Stimulated activated CD4-positive, alpha-beta T cell treated with anti-CD3 and anti-CD28 coated beads, Interleukin-12 subunit alpha, Interleukin-12 subunit beta, amount 100 ng/mL, for 24 hours (primary cell): ENCODE data around the gene NPPB.
"Not testable (repeated sequence)": the region's sequence is repeated elsewhere in the genome, so short reads cannot be mapped to it uniquely, and the experiment has no call there.

Experiments used
- DNase-seq, 2 experiments: peaks; one replicate each; pipeline ENCODE4 v3.0.0-alpha.2; 2020; ENCODE audit warnings: low read depth in 2 of 2

Gene NPPB

DNA sequence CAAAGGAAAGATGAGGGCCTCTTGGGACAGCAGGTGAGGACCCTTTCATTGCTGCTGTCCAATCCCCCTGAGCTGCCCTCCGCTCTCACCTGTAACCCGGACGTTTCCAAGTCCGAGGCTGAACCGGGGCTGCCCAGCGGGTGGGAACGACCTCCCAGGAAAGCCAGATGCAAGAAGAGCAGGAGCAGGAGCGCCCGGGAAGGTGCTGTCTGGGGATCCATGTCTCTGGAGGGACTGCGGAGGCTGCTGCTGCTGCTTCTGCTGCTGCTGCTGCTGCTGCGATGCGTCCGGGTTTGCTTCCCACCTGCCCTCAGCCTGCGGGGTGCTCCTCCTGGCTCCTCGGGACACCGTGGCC lies at the start of gene NPPB:
Gene NPPB, minus strand, starts transcription at position 333 of the 355 bp plus-strand sequence. Its CDS starts 112 bp downstream, at position 221.
- no peak for DNase-seq

- peak; percentile 61 to 62 for DNase-seq
Observed at GRCh38 chr1:11908095-11908675, 49.4 kb upstream of the NPPB start.

DNA sequence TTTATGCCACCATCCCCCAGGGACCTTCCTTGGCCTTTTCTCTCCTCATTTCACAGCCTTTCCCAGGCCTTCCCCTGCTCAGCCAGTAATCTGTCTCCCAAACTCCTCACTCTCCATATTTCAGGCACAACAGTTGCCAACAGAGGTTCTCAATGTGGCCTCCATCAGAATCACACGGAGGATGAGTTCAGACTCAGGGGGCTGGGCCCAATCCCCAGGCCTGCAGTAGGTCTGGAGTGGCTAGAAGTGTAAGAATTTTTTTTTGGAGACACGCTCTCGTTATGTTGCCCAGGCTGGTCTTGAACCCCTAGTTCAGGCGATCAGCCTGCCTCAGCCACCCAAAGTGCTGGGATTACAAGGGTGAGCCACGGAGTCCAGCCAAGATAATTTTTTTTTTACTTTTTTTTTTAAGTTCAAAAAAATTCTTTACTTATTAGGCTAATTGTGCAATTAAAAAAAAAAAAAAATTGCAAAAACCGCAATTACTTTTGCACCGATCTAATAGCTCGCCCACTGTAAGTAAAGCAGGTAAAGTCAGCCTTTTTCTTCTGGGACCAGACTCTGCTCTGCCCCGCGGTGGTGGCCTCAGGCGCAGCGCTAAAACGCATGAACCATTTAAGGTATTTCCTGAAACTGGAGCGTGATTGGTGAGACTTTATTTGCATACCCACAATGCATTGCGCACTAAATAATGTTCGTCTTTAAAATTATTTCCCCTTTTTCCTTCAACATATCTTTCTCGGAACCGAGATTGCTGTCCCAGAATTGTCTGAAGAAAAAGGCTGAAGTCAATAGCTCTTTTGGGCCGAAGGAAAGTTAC lies 48.7 kb upstream of the NPPB start:
- peak; percentile 69 to 76 for DNase-seq

DNA sequence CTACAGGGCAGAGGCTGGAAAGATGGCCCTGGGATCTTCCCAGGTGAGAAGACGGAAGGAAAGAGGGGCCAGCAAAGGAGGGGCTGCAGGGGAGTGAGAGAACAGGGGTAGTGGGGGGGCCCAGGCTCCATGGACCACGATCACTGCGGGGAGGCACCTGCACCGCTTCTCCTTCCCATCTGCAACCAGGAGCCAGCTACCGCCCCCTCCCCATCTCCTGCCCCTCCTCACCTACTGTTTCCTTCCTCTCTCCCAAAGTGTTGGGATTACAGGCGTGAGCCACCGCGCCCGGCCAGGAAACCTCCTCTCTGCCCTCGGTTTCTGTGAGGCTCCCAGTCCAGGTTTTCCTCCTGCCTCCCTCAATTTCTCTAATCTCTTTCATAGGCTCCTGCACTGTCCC lies 48.1 kb upstream of the NPPB start:
- DNase-seq, result no peak

GRCh38 chr1:11904978-11905377 lies 46.2 kb upstream of the NPPB start:
- no peak for DNase-seq

- DNase-seq, result not testable (repeated sequence)
Observed at GRCh38 chr1:11904156-11904555, 45.4 kb upstream of the NPPB start.

- no peak for DNase-seq
Observed at GRCh38 chr1:11903210-11903609, 44.5 kb upstream of the NPPB start.

DNA sequence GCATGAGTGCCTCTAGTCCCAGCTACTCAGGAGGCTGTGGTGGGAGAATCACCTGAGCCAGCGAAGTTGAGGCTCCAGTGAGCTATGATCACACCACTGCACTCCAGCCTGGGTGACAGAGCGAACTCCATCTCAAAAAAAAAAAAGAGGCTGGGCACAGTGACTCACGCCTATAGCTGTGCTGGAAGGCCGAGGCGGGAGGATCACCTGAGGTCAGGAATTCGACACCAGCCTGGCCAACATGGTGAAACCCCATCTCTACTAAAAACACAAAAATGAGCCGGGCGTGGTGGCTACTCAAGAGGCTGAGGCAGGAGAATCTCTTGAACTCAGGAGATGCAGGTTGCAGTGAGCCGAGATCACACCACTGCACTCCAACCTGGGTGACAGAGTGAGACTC lies 42.7 kb upstream of the NPPB start:
- not testable (repeated sequence) for DNase-seq

GRCh38 chr1:11898831-11899467 lies 40.2 kb upstream of the NPPB start:
- no peak for DNase-seq

- no peak for DNase-seq
Observed at GRCh38 chr1:11898086-11898785, 39.5 kb upstream of the NPPB start.

DNA sequence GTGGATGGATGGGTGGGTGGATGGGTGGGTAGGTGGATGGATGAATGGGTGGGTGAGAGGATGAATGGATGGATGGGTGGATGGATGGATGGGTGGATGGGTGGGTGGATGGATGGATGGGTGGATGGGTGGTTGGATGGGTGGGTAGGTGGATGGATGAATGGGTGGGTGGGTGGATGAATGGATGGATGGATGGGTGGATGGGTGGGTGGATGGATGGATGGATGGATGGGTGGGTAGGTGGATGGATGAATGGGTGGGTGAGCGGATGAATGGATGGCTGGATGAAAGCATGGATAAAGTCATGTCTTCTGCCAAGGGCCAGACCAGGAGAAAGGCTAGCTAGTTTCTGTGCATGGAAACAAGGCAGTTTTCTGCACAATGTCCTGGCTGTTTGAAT lies 35.8 kb upstream of the NPPB start:
- not testable (repeated sequence) for DNase-seq

DNA sequence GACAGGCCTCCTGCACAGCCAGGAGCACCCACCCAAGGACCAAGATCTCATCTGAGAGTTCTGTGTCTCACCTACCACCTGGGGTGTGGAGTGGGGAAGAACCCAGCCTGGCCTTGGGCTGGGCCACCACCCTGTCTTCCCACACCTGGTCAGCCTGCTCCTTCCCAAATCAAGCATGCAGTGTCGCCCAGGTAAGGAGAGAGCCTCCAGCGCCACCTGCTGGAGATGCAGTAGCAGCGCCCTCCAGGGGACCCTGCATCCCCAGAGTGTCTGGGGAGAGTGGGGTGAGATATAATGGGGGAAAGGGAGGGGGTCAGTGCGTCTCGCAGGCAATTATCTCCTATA lies 35.1 kb upstream of the NPPB start:
- peak; percentile 49 to 60 for DNase-seq

DNA sequence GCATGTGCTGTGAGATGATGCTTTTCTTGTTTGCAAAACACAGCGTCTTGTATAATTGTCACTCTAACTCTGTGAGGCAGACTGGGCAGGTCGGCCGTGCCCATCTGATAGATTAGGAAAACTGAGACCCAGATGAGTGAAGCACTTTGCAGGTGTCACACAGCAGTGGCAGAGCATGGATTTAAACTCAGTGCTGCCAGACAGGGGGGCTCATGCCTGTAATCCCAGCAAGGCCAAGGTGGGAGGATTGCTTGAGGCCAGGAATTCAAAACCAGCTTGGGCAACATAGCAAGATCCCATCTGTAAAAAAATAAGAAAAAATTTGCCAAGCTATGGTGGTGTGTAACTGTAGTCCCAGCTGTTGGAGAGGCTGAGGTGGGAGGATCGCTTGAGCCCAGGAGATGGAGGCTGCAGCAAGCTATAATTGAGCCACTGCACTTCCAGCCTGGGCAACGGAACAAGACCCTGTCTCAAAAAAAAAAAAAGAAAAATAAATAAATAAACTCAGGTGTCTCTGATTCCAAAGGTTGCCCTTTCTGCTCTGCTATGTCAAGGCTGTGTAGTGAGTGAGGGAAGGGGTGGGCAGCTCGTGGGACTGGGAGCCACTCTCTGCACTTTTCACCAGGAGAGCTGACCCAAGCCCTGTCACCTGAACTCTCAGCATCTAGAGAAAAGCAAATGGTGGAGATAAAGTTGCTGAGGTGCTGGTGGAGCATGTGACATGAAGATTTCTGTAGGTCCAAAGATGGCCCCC lies 32.9 kb upstream of the NPPB start:
- no peak for DNase-seq

DNA sequence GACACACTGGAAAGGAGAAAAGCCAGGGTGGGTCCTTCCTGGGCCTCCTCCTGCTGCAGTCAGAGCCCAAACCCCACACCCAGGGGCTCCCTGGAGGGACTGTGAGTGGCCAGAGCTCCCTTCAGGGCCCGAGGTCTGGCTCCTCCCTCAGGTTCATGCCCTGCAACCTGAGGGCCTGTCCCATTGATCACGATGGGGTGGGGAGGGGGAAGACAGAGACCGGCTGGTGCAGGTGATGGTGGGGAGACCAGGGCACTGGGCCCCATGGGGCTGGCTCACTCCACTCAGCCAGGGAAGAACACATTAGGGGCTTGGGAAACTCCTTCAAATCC lies 30.1 kb upstream of the NPPB start:
- no peak for DNase-seq

DNA sequence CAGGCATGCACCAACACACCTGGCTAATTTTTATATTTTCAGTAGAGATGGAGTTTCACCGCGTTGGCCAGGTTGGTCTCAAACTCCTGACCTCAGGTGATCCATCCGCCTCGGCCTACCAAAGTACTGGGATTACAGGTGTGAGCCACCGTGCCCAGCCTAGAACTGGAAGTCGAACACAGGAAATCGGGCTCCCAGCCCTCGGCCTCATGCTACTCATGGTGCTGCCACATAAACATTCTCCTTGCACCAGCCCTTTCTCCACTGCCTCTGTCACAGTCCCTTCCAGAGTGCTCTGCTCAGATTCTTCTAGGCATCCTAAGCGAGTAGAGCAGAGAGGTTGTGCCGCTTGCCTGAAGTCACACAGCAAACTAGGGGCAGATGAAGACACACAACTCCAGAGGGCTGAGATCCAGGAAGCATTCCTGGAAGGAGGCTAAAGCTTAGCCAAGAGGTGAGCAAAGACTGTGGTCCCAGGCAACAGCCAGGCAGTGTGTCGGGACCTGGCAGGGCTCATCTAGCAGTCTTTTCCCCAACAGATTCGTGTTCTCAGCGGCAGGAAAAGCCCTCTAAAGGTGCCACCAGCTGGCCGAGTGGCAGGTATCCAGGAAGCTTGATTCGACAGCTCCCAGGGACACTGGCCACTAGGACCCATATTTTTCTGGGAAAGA lies 29.6 kb upstream of the NPPB start:
- DNase-seq, result no peak

DNA sequence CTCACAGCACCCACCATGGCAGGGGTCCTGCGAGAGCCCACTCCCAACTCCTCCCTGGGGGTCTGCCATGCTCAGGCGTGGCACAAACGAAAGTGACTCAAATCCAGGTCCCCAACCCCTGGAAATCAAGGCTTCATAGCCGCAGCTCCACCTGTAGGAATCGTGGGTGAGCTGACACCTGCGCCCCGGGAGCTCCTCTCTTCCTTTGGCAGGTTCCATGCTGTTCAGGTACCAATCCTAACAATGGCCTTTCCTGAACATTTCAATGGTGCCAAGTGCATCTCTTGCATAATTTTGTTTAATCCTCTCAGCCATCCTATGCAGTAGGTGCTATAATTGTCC lies 28.9 kb upstream of the NPPB start:
- no peak for DNase-seq

DNA sequence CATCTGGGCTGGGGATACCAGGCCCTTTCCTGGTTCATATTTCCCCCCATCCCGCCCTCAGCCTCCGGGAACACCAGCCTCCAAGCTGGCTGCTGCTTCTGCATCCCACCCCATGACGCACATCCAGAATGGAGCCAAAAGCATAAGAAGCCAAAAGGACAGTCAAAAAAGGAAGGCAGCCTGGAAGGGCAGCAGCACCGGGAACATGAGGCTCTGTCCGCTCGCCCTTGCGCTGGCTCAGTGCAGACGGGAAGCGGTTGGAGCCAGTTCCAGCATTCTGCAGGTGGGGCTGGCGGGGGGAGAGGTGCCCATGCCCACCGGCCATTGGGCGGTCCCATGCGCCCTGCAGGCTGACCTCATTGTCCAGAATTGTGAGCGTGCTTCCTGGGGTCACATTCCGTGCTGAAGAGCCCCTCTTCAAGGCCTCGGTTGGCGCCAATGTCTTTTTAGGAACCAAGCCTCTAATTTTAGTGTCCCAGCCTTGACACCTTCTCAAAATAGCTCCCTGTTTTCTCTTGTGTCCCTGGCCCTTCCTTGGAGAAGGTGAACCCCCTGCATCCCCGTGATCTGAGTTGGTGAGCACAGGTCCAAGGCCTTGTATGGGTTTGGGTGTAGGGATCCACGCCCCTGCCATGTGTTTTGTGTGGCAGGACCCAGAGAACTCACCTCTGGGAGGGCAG lies 28.4 kb upstream of the NPPB start:
- no peak for DNase-seq

- DNase-seq, result no peak
Observed at GRCh38 chr1:11885916-11886315, 27.2 kb upstream of the NPPB start.

- no peak for DNase-seq
Observed at GRCh38 chr1:11882814-11883538, 24.2 kb upstream of the NPPB start.

DNA sequence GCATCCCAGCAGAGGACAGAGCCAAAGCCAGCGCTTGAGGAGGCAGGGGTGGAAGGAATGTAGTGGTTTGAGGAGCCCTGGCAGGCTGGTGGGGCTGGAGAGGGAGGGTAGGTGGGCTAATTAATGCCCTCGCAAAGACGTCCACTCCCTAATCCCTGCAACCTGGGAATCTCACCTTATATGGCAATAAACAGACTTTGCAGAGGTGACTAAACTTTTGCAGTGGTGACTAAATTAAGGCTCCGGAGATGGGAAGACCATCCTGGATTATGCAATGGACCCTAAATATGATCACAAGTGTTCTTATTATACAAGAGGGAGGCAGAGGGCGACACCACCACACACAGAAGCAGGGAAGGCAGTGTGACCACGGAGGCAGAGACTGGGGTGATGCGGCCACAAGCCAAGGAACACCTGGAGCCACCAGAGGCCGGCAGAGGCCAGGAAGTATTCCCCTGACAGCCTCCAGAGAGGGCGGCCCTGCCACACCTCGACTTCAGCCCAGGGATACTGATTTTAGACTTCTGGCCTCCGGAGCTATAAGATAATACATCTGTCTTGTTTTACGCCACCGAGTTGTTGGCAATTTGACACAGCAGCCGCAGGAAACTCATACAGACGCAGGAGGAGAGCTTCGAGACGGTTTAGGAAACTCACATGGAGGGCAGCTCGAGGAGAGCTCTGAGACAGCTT lies 23.1 kb upstream of the NPPB start:
- no peak for DNase-seq
